KMS-11 (cell line): Measurements from ENCODE around the gene MYBL2.
A peak's percentile ranks its signal among the peaks of the same experiment; 100 is the strongest.

Source experiments
- H2AFZ ChIP-seq: fragments of 200-600 bp; sonication (generic); 2 replicates; pipeline ENCODE4 v1.6.1; 2016; ENCODE audit warnings: antibody characterized with exemption, mixed run types, low read depth
- H3K27ac ChIP-seq: fragments of 200-600 bp; sonication (generic); 2 replicates; pipeline ENCODE4 v1.6.1; 2016; ENCODE audit warnings: mild to moderate bottlenecking, mixed run types
- H3K27me3 ChIP-seq: fragments of 200-600 bp; sonication (generic); 2 replicates; pipeline ENCODE4 v1.6.1; 2017; ENCODE audit warnings: mild to moderate bottlenecking, low read depth, mixed run types, moderate library complexity; ENCODE audit not compliant: insufficient read depth
- H3K36me3 ChIP-seq: fragments of 200-600 bp; sonication (generic); 2 replicates; pipeline ENCODE4 v1.6.1; 2017; ENCODE audit warnings: mild to moderate bottlenecking, mixed run types; ENCODE audit not compliant: insufficient read depth
- H3K4me1 ChIP-seq: fragments of 200-600 bp; sonication (generic); 2 replicates; pipeline ENCODE4 v1.6.1; 2016; ENCODE audit warnings: mild to moderate bottlenecking, low read depth, mixed run types; ENCODE audit not compliant: poor library complexity, severe bottlenecking
- H3K4me2 ChIP-seq: fragments of 200-600 bp; sonication (generic); 2 replicates; pipeline ENCODE4 v1.7.0; 2016; ENCODE audit warnings: mild to moderate bottlenecking, mixed run types
- H3K4me3 ChIP-seq: fragments of 200-600 bp; sonication (generic); IDR thresholded peaks from 2 replicates; pipeline ENCODE4 v1.6.1; 2017; ENCODE audit warnings: low read depth, low read length, mixed read lengths; ENCODE audit not compliant: insufficient read depth
- H3K79me2 ChIP-seq: fragments of 200-600 bp; sonication (generic); 2 replicates; pipeline ENCODE4 v1.6.1; 2016; ENCODE audit warnings: low read depth, mixed run types; ENCODE audit not compliant: insufficient read depth
- H3K9ac ChIP-seq: fragments of 200-600 bp; sonication (generic); 2 replicates; pipeline ENCODE4 v1.6.1; 2016; ENCODE audit warnings: mild to moderate bottlenecking, mixed run types
- H4K20me1 ChIP-seq: fragments of 200-600 bp; sonication (generic); 2 replicates; pipeline ENCODE4 v1.6.1; 2016; ENCODE audit warnings: mild to moderate bottlenecking, mixed run types; ENCODE audit not compliant: insufficient read depth
- TF ChIP-seq, protein P1 (sequence below): fragments of 200-600 bp; sonication (generic); conservative IDR thresholded peaks from 2 replicates; pipeline ENCODE4 v1.6.1; 2017; ENCODE audit warnings: low read depth, mild to moderate bottlenecking, antibody characterized with exemption, low read length, moderate library complexity, mixed read lengths

The MYBL2 gene

DNA sequence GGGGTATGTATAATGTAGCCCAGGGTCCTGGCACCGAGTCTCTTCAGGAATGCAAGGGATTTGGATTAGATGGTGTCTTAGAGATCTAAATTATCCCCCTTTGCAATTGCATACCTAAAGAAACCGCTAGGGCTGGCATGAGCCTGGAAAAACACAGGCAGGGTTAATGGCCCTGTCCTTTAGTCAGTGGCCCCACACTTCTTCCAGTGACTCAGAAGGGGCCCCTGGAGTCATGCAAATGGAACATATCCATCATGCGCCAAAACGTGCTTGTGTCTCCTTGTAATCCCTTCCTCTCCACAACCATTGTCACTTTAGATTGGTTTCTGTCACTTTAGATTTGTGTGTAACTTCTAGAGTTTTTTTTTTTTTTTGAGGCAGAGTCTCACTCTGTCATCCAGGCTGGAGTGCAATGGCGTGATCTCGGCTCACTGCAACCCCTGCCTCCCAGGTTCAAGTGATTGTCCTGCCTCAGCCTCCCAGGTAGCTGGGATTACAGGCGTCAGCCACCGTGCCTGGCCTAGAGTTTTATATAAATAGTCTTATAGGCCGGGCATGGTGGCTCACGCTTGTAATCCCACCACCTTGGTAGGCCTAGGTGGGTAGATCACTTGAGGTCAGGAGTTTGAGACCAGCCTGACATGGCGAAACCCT is 8.7 kb upstream of the MYBL2 start:
- Histone ChIP-seq H3K4me1 (peaks cover 19% of the 10 kb centered on the region), H2AFZ (peak overlapping the region; percentile 92)

DNA sequence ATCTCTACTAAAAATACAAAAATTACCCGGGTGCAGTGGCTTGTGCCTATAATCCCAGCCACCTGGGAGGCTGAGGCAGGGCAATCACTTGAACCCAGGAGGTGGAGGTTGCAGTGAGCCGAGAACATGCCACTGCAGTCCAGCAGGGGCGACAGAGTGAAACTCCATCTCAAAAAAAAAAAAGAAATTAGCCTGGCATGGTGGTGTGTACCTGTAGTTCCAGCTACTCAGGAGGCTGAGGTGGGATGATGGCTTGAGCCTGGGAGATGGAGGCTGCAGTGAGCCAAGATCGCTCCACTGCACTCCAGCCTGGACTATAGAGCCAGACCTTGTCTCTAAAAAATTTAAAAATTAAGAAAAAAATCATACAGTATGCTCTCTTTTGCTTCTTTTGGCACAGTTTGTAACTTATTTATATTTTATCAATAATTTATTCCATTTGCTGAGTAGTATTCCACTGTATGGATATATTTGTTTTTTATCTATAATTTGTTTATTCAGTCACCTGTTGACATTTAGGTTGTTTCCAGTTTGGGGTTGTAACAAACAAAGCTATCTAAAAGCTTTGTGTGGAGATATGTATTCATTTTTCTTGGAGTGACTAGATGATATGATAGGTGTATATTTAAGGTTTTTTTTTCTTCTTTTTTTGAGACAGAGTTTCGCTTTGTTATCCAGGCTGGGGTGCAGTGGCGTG is 8.0 kb upstream of the MYBL2 start:
- Histone ChIP-seq H3K4me1 (peaks cover 19% of the 10 kb centered on the region), H3K9ac (0 out of 2 replicates have a peak overlapping the region, but pooled peaks have one; percentile 91), H4K20me1 (no peaks in the 10 kb centered on the region), H3K79me2 (no peaks in the 10 kb centered on the region), H3K36me3 (no peaks in the 10 kb centered on the region), H3K4me2 (peak overlapping the region; percentile 82), H3K4me3 (no peak overlapping the region), H3K27me3 (no peaks in the 10 kb centered on the region), H2AFZ (peak overlapping the region; percentile 92; the same call in 1 of the 2 replicates), H3K27ac (peak overlapping the region; percentile 85; the same call in 1 of the 2 replicates)
- TF ChIP-seq, protein P1, sequence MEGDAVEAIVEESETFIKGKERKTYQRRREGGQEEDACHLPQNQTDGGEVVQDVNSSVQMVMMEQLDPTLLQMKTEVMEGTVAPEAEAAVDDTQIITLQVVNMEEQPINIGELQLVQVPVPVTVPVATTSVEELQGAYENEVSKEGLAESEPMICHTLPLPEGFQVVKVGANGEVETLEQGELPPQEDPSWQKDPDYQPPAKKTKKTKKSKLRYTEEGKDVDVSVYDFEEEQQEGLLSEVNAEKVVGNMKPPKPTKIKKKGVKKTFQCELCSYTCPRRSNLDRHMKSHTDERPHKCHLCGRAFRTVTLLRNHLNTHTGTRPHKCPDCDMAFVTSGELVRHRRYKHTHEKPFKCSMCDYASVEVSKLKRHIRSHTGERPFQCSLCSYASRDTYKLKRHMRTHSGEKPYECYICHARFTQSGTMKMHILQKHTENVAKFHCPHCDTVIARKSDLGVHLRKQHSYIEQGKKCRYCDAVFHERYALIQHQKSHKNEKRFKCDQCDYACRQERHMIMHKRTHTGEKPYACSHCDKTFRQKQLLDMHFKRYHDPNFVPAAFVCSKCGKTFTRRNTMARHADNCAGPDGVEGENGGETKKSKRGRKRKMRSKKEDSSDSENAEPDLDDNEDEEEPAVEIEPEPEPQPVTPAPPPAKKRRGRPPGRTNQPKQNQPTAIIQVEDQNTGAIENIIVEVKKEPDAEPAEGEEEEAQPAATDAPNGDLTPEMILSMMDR, result peak; percentile 57

More for the DNA sequence above, 8.7 kb upstream of the MYBL2 start:
- no peak overlapping the region for H3K4me3 ChIP-seq
- no peaks in the 10 kb centered on the region for H4K20me1 ChIP-seq
- no peaks in the 10 kb centered on the region for H3K36me3 ChIP-seq
- peak overlapping the region; percentile 85 for H3K27ac ChIP-seq
- no peaks in the 10 kb centered on the region for H3K79me2 ChIP-seq
- TF ChIP-seq, protein P1, result no peak
- H3K9ac ChIP-seq, result peak overlapping the region; percentile 91
- peak overlapping the region; percentile 82 for H3K4me2 ChIP-seq
- H3K27me3 ChIP-seq, result no peaks in the 10 kb centered on the region

DNA sequence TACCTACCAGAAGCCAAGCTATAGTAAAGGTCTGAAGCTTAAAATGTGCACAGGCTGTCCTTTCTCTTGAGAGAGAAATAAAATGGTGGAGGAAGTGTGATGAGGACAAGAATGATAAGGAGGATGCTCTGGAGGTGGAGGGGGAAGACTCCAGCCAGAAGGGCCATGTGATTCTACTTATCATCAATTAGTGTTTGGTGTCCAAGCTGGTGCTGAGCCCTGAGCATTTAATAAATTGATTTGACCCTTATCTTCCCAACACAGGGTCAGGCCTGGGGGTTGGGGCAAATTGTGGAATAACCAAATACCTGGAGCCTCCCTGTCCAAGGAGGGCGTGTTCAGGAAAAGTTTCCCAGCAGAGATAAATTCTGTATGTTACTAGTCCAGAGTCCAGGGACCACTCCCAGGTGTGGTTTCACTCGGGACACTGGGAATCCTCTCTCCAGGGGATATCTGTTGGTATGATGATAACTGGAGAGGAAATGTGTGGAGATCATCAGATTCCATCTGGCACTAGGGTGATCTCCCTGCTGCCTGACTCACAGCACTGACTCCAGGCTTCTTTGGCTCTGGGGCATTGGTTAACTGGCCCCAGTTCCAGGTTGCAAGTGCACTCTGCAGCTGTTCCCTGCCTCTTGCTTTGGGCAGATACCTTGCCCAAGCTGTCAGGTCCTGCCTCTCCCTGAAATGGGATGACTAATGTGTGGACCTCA is 3.8 kb upstream of the MYBL2 start:
- TF ChIP-seq, protein P1, result no peak
- Histone ChIP-seq H3K4me3 (no peak overlapping the region), H3K79me2 (peaks cover 10% of the 10 kb centered on the region), H3K4me1 (peaks cover 12% of the 10 kb centered on the region), H4K20me1 (no peaks in the 10 kb centered on the region), H3K9ac (no peak overlapping the region), H2AFZ (no peak overlapping the region), H3K27me3 (no peaks in the 10 kb centered on the region), H3K4me2 (no peak overlapping the region), H3K27ac (no peak overlapping the region), H3K36me3 (no peaks in the 10 kb centered on the region)

DNA sequence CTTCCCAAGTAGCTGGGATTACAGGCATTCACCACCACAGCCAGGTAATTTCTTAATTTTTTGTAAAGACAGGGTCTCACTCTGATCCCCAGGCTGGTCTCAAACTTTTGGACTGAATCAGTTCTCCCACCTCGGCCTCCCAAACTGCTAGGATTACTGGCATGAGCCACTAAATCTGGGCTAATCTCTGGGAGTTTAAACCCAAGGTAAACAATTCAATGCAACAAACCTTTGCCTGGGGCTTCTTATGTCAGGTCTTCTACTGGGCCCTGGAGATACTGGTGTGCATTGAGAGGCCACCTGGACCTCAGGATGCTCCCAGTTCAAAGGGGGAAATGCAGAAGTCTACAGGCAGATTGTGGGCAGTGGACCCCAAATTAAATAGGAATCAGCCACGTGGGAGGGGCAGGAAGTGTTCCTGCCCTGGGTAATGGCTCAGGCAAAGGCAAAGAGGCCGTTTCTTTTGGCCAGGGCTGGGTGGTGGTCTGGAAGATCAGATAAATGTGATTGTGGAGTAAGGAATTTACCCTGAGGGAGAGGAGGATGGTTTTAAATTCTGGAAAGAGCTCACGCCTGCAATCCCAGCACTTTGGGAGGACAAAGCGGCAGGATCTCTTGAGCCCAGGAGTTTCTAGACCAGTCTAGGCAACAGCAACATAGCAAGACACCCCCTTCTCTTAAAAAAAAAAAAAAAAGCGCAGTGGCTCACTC is 1.3 kb upstream of the MYBL2 start:
- Histone ChIP-seq H3K4me2 (no peak overlapping the region), H3K4me1 (peaks cover 24% of the 10 kb centered on the region)

More for the DNA sequence above, 1.3 kb upstream of the MYBL2 start:
- Histone ChIP-seq H3K4me3 (no peak overlapping the region), H2AFZ (no peak overlapping the region), H4K20me1 (no peaks in the 10 kb centered on the region), H3K36me3 (no peaks in the 10 kb centered on the region; the same call in 1 of the 2 replicates), H3K27me3 (no peaks in the 10 kb centered on the region), H3K9ac (no peak overlapping the region), H3K79me2 (peaks cover 35% of the 10 kb centered on the region), H3K27ac (no peak overlapping the region)
- TF ChIP-seq, protein P1, result no peak
